Endothelial cell of umbilical vein (primary cell): ENCODE measurements around the gene LRRFIP2. TPM values are rescaled to one million over a fixed set of nuclear protein-coding genes. Genes with fewer than 3 reads are reported as not detected.

Experiments used
- BruUV-seq: library from RNA; stranded (reverse); fragments of 400-500 nt; replicated peaks from 2 replicates; lab custom pipeline; 2021; lab: Mats Ljungman, UMichigan
- CTCF ChIA-PET: fragments of 300-600, 350-600 bp; sonication (Branson Sonifier 250); formaldehyde crosslinking; loops from one replicate; lab custom pipeline; 2021; ENCODE audit warnings: antibody characterized with exemption, inconsistent platforms; lab: Charles Lee
- POLR2A ChIA-PET: fragments of 300-600, 350-600 bp; sonication (Branson Sonifier 250); formaldehyde crosslinking; loops from one replicate; lab custom pipeline; 2021; ENCODE audit warnings: antibody characterized with exemption, inconsistent platforms; lab: Charles Lee
- DNase-seq: peaks from one replicate; pipeline ENCODE4 v3.0.0-alpha.2; 2011; ENCODE audit warnings: low read depth, low spot score
- FAIRE-seq: peaks from 2 replicates; lab custom pipeline; 2011; peaks lifted over from hg19 to GRCh38; lab: Jason Lieb, UNC
- H2AFZ ChIP-seq: 2 replicates; pipeline ENCODE4 v1.6.0; 2012; ENCODE audit warnings: low read depth, low read length, control low read depth, inconsistent platforms
- H3K27ac ChIP-seq: 2 replicates; pipeline ENCODE4 v1.5.1; 2011; ENCODE audit warnings: low read depth, mild to moderate bottlenecking, control low read depth, low read length, moderate library complexity; ENCODE audit not compliant: insufficient read depth
- H3K27me3 ChIP-seq, 2 experiments: 2 replicates each; pipeline versions ENCODE4 v1.6.0 to v1.6.1; 2011; ENCODE audit warnings: low read length in 2 of 2, mixed read lengths in 1 of 2; ENCODE audit not compliant: control insufficient read depth in 2 of 2, insufficient read depth in 2 of 2
- H3K36me3 ChIP-seq, 2 experiments: 2 replicates in 1 of 2; 3 replicates in 1 of 2; pipeline ENCODE4 v1.5.1; 2011; ENCODE audit warnings: low read length in 2 of 2, mild to moderate bottlenecking in 1 of 2, moderate library complexity in 1 of 2; ENCODE audit not compliant: control insufficient read depth in 2 of 2, insufficient read depth in 2 of 2; ENCODE audit errors: extremely low read depth in 1 of 2
- H3K4me1 ChIP-seq: 3 replicates; pipeline ENCODE4 v1.5.1; 2011; ENCODE audit warnings: mild to moderate bottlenecking, low read length; ENCODE audit not compliant: control insufficient read depth, insufficient read depth; ENCODE audit errors: extremely low read depth
- H3K4me2 ChIP-seq: 2 replicates; pipeline ENCODE4 v1.6.1; 2011; ENCODE audit warnings: low read length, control low read depth, mixed read lengths; ENCODE audit not compliant: insufficient read depth
- H3K4me3 ChIP-seq, 3 experiments: fragments of 200-600 bp in 1 of 3; sonication (generic), shearing (Covaris generic) in 1 of 3; replicated peaks in 1 of 3; 2 replicates each; pipeline ENCODE4 v1.5.1; 2011 to 2016; ENCODE audit warnings: control low read depth in 3 of 3, low read length in 3 of 3, mild to moderate bottlenecking in 2 of 3, inconsistent platforms in 1 of 3, low read depth in 1 of 3, moderate library complexity in 1 of 3; ENCODE audit not compliant: insufficient read depth in 1 of 3
- H3K79me2 ChIP-seq: 2 replicates; pipeline ENCODE4 v1.6.0; 2012; ENCODE audit warnings: low read length, inconsistent platforms; ENCODE audit not compliant: control insufficient read depth, insufficient read depth
- H3K9ac ChIP-seq: replicated peaks from 2 replicates; pipeline ENCODE3; 2011; ENCODE audit warnings: low read length, control low read depth; ENCODE audit not compliant: insufficient read depth; ENCODE audit errors: extremely low read depth
- H3K9me1 ChIP-seq: replicated peaks from 3 replicates; pipeline ENCODE4 v1.6.0; 2011; ENCODE audit warnings: mild to moderate bottlenecking, low read length; ENCODE audit not compliant: control insufficient read depth, insufficient read depth; ENCODE audit errors: extremely low read depth
- H3K9me3 ChIP-seq: replicated peaks from 2 replicates; pipeline ENCODE4 v1.5.1; 2012; ENCODE audit warnings: low read length, inconsistent platforms; ENCODE audit not compliant: control insufficient read depth, insufficient read depth
- H4K20me1 ChIP-seq: replicated peaks from 2 replicates; pipeline ENCODE3; 2011; ENCODE audit warnings: mild to moderate bottlenecking, low read length; ENCODE audit not compliant: control insufficient read depth, insufficient read depth; ENCODE audit errors: extremely low read depth
- EZH2 ChIP-seq: IDR thresholded peaks from 2 replicates; pipeline ENCODE4 v1.6.1; 2012; ENCODE audit warnings: borderline replicate concordance, low read depth, mild to moderate bottlenecking, moderate library complexity, low read length, inconsistent platforms; ENCODE audit not compliant: severe bottlenecking
- FOS ChIP-seq: IDR thresholded peaks from 2 replicates; pipeline ENCODE4 v1.6.1; 2011; ENCODE audit warnings: mild to moderate bottlenecking, low read length, moderate library complexity, borderline replicate concordance; ENCODE audit not compliant: insufficient read depth
- GATA2 ChIP-seq: IDR thresholded peaks from 2 replicates; pipeline ENCODE4 v1.7.0; 2011; ENCODE audit warnings: low read depth, mild to moderate bottlenecking, moderate library complexity, mixed read lengths, low read length; ENCODE audit not compliant: insufficient read length, insufficient read depth
- JUN ChIP-seq: IDR thresholded peaks from 2 replicates; pipeline ENCODE4 v1.6.1; 2011; ENCODE audit warnings: borderline replicate concordance, low read depth; ENCODE audit not compliant: insufficient read length, insufficient read depth
- MYC ChIP-seq: IDR thresholded peaks from one replicate; pipeline ENCODE4 v1.6.1; 2011; ENCODE audit warnings: mild to moderate bottlenecking, low read depth, low read length
- POLR2A ChIP-seq: IDR thresholded peaks from 2 replicates; pipeline ENCODE4 v1.6.1; 2012; ENCODE audit warnings: low read depth, mild to moderate bottlenecking, control low read depth, low read length
- POLR2AphosphoS5 ChIP-seq: IDR thresholded peaks from 2 replicates; pipeline ENCODE4 v1.6.1; 2012; ENCODE audit warnings: low read depth, mild to moderate bottlenecking, control low read depth, low read length, moderate library complexity; ENCODE audit not compliant: insufficient read depth
- dilution Hi-C: fragments of 300-500 bp; cut with MboI; formaldehyde crosslinking; loops from one replicate; pipeline ENCODE4 v1.15.0; 2019; ENCODE audit warnings: low sequenced_read_pairs; ENCODE audit not compliant: extremely low pct_ligation_motif_present
- intact Hi-C: fragments of 100-400 bp; cut with micrococcal nuclease; formaldehyde crosslinking; loops from one replicate; pipeline ENCODE4 v1.10.0; 2022
- polyA plus RNA-seq, 4 experiments: library from polyadenylated mRNA; depleted of rRNA in 3 of 4; stranded (reverse) in 3 of 4; unstranded in 1 of 4; fragments of >200 nt; gene quantifications; 2 replicates each; pipeline versions ENCODE4 v1.2.1 to v1.2.3, GENCODE V29; 2011 to 2012; ENCODE audit warnings: missing spikeins in 1 of 4
- total RNA-seq: library from RNA; stranded (reverse); gene quantifications from 2 replicates; pipeline ENCODE4 v1.2.3, GENCODE V29; 2021
- TF ChIP-seq, protein P1 (sequence below): IDR thresholded peaks from 2 replicates; pipeline ENCODE4 v1.6.1; 2011; ENCODE audit not compliant: insufficient read depth, insufficient read length
- TF ChIP-seq, protein P2 (sequence below), 2 donors: IDR thresholded peaks; 1 replicate in 1 of 2; 2 replicates in 1 of 2; pipeline ENCODE4 v1.5.1; 2011; ENCODE audit warnings: low read length in 2 of 2, mild to moderate bottlenecking in 2 of 2, moderate library complexity in 2 of 2, control low read depth in 1 of 2, inconsistent platforms in 1 of 2, low read depth in 1 of 2; ENCODE audit not compliant: insufficient read depth in 1 of 2; ENCODE audit errors: extremely low read depth in 1 of 2

LRRFIP2 gene
- total and polyA plus RNA-seq, 2 donors (not counting 3 experiments of a cell fraction or from before 2014, with no cell fraction given): 20.8 to 78.9 TPM

DNA sequence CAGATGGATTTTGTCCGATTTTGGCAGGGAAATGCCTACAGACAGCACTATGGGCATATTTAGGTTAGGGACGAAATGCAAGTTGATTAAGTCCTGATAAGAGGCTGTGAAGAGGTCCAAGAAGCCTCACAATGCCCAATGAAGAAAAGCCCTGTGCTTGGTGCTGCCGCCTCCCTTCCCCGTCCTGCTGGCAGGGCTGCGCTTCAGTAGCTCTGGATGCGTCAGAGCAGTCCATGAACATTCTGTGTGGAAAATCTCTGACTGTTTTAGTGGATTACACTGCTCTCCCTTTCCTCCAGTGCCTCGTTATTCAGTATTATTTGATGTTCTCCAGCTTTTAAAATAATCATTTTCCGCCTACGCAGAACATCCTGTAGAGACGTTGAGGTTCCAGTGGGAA lies 141.4 kb downstream of the LRRFIP2 start:
- Histone ChIP-seq H3K79me2 (no peaks in the 10 kb centered on the region), H3K4me2 (no peak overlapping the region), H3K36me3 (peaks cover 5 to 9% of the 10 kb centered on the region in 2 experiments), H3K4me1 (no peaks in the 10 kb centered on the region), H3K9me1 (no peaks in the 10 kb centered on the region), H3K9me3 (no peaks in the 10 kb centered on the region), H2AFZ (no peak overlapping the region), H3K4me3 (no peak overlapping the region), H3K9ac (no peak overlapping the region), H4K20me1 (no peaks in the 10 kb centered on the region), H3K27ac (no peak overlapping the region), H3K27me3 (no peaks in the 10 kb centered on the region)
- intact Hi-C loops: no loop called here
- BruUV-seq: no TSS peak
- DNase-seq: no peak
- TF ChIP-seq GATA2 (no peak), JUN (no peak), POLR2A (no peak), POLR2AphosphoS5 (no peak), FOS (no peak), EZH2 (no peak), MYC (no peak)
- TF ChIP-seq, protein P1, sequence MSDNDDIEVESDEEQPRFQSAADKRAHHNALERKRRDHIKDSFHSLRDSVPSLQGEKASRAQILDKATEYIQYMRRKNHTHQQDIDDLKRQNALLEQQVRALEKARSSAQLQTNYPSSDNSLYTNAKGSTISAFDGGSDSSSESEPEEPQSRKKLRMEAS: no peak
- TF ChIP-seq, protein P2, sequence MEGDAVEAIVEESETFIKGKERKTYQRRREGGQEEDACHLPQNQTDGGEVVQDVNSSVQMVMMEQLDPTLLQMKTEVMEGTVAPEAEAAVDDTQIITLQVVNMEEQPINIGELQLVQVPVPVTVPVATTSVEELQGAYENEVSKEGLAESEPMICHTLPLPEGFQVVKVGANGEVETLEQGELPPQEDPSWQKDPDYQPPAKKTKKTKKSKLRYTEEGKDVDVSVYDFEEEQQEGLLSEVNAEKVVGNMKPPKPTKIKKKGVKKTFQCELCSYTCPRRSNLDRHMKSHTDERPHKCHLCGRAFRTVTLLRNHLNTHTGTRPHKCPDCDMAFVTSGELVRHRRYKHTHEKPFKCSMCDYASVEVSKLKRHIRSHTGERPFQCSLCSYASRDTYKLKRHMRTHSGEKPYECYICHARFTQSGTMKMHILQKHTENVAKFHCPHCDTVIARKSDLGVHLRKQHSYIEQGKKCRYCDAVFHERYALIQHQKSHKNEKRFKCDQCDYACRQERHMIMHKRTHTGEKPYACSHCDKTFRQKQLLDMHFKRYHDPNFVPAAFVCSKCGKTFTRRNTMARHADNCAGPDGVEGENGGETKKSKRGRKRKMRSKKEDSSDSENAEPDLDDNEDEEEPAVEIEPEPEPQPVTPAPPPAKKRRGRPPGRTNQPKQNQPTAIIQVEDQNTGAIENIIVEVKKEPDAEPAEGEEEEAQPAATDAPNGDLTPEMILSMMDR (IDR thresholded peaks at IDR 0.05; ENCODE audit: extremely low read depth in 1 of 2, insufficient read depth in 1 of 2, low read depth in 1 of 2, low read length in 2 of 2): no peak
- dilution Hi-C loops: no loop called here
- no peak for FAIRE-seq
- POLR2A ChIA-PET: no interaction called here
- CTCF ChIA-PET: interaction anchor here (4.9 kb wide), 1 partner anchor 9 kb away, joined by 27 read pairs; no protein-coding TSS in a partner anchor
